Astrocyte of the cerebellum (primary cell): Measurements from ENCODE around the gene SRCAP.

Experiments used
- DNase-seq: peaks from one replicate; pipeline ENCODE4 v3.0.0-alpha.2; 2011; ENCODE audit warnings: low read depth
- H3K4me3 ChIP-seq: 2 replicates; pipeline ENCODE4 v1.5.1; 2011; ENCODE audit warnings: mild to moderate bottlenecking, low read depth, low read length, moderate library complexity
- in situ Hi-C: cut with HindIII; loops from 2 replicates; pipeline ENCODE4 v1.10.0; 2017; ENCODE audit warnings: low sequenced_read_pairs
- TF ChIP-seq, protein P1 (sequence below): IDR thresholded peaks from 2 replicates; pipeline ENCODE4 v1.5.1; 2012; ENCODE audit warnings: low read length, low read depth, moderate library complexity, mild to moderate bottlenecking; ENCODE audit errors: missing control alignments

SRCAP gene

DNA sequence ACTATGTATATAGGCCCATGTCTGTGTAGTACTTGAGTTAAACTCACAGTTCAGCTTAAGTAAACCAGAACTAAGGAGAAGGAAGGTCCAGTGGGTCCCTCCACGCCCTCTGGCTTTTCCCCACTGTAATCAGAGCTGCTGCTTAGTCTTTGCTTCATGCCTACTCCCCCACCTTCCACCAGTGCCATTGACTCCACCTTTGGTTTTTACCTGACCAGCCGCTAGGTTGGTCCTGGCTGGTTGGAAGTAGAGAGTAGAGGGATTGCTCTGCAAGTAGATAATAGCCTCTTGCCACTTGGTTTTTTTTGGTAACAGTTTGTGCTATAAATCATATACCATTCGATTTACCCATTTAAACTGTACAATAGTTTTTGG lies 26.4 kb downstream of the SRCAP start:
- in situ Hi-C loops: no loop called here
- TF ChIP-seq, protein P1, sequence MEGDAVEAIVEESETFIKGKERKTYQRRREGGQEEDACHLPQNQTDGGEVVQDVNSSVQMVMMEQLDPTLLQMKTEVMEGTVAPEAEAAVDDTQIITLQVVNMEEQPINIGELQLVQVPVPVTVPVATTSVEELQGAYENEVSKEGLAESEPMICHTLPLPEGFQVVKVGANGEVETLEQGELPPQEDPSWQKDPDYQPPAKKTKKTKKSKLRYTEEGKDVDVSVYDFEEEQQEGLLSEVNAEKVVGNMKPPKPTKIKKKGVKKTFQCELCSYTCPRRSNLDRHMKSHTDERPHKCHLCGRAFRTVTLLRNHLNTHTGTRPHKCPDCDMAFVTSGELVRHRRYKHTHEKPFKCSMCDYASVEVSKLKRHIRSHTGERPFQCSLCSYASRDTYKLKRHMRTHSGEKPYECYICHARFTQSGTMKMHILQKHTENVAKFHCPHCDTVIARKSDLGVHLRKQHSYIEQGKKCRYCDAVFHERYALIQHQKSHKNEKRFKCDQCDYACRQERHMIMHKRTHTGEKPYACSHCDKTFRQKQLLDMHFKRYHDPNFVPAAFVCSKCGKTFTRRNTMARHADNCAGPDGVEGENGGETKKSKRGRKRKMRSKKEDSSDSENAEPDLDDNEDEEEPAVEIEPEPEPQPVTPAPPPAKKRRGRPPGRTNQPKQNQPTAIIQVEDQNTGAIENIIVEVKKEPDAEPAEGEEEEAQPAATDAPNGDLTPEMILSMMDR: no peak
- DNase-seq: no peak
- no peak overlapping the region for H3K4me3 ChIP-seq

DNA sequence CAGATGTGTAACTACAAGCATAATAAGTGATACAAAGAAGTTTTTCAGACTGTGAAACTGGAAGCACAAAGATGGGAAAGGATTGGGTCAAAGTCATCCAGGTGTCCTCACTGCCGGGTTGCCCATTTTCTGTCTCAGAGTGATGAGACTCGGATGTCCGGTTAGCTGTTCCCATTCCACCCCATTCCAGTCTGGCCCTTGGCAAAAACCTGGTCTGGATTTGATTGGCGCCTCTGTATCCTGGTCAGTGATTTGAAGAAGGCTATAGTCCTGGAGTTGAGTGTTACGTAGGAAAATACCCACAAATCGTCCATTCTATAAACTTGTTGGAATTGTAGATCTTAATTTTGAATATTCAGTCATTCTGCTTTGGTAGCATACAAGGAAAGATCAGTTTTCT lies 29.4 kb downstream of the SRCAP start:
- H3K4me3 ChIP-seq: no peak overlapping the region
- no peak for DNase-seq
- in situ Hi-C loops: no loop called here
- TF ChIP-seq, protein P1: no peak

DNA sequence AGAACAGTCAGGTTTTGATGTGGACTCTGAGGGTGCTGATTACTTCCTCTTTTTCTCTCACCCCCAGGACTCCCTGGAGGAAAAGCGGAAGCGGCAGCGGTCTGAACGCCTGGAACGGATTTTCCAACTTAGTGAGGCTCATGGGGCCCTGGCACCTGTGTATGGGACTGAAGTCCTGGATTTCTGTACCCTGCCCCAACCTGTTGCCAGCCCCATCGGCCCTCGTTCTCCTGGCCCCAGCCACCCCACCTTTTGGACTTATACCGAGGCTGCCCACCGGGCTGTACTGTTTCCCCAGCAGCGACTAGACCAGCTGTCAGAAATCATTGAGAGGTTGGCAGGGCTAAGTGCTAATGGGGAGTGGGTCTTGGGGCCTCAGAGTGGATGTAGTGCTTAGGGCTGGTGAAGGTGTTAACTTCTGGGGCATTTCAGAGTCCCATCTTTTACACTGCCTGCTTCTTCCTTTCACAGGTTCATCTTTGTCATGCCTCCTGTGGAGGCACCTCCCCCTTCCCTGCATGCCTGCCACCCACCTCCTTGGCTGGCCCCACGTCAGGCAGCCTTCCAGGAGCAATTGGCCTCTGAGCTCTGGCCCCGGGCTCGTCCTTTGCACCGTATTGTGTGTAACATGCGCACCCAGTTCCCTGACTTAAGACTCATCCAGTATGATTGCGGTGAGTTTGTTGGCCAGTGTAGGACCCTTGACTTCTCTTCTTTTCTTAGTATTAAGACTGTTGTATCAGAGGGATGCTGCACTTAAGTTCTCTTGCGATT lies 30.1 kb downstream of the SRCAP start:
- in situ Hi-C loops: no loop called here
- TF ChIP-seq, protein P1: no peak
- H3K4me3 ChIP-seq: no peak overlapping the region
- DNase-seq: no peak

DNA sequence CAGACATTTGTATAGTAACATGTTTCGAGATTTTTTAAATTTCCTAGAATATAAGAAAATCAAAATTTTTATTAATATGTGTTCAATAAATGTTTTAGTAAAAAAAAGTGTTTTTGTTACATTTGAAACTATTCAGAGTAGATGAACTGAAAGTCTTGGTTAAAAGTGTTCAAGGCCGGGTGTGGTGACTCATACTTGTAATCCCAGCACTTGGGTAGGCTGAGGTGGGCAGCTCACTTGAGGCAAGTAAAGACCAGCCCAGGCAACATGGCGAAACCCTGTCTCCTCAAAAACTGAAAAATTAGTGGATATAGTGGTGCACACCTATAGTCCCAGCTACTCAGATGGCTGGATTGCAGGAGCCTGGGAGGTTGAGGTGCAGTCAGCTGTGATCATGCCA lies 32.4 kb downstream of the SRCAP start:
- in situ Hi-C loops: no loop called here

DNA sequence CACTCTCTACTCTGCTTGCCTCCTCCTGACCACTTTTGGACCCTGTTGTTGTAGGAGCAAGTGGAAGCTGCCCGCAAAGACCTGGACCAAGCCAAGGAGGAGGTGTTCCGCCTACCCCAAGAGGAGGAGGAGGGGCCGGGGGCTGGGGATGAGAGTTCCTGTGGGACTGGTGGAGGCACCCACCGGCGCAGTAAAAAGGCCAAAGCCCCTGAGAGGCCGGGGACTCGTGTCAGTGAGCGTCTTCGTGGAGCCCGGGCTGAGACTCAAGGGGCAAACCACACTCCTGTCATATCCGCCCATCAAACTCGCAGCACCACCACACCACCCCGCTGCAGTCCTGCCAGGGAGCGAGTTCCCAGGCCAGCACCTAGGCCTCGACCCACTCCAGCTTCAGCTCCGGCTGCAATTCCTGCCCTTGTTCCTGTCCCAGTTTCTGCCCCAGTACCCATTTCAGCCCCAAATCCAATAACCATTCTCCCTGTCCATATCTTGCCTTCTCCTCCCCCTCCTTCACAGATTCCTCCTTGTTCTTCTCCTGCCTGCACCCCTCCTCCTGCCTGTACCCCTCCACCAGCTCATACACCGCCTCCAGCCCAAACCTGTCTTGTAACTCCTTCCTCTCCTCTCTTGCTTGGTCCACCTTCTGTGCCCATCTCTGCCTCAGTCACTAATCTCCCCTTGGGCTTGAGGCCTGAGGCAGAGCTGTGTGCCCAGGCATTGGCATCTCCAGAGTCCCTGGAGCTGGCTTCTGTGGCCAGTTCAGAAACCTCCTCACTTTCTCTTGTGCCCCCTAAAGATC lies 38.2 kb downstream of the SRCAP start:
- TF ChIP-seq, protein P1: no peak
- H3K4me3 ChIP-seq: no peak overlapping the region
- in situ Hi-C loops: no loop called here
- no peak for DNase-seq

More for the DNA sequence above, 32.4 kb downstream of the SRCAP start:
- H3K4me3 ChIP-seq: no peak overlapping the region
- no peak for DNase-seq
- TF ChIP-seq, protein P1: no peak

DNA sequence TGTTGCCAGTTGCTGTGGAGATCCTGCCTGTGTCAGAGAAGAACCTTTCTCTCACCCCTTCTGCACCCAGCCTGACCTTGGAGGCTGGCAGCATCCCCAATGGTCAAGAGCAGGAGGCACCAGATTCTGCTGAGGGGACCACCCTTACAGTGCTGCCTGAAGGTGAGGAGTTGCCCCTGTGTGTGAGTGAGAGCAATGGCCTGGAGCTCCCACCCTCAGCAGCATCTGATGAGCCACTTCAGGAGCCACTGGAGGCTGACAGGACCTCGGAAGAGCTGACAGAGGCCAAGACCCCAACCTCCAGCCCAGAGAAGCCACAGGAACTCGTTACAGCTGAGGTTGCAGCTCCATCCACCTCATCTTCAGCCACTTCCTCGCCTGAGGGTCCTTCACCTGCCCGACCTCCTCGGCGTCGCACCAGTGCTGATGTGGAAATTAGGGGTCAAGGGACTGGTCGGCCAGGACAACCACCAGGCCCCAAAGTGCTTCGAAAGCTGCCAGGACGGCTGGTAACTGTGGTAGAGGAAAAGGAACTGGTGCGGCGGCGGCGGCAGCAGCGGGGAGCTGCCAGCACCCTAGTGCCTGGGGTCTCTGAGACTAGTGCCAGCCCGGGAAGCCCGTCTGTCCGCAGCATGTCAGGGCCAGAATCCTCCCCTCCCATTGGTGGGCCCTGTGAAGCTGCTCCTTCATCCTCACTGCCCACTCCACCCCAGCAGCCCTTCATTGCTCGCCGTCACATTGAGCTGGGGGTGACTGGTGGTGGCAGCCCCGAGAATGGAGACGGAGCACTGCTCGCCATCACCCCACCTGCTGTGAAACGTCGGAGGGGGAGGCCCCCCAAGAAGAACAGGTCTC lies 39.0 kb downstream of the SRCAP start:
- no peak overlapping the region for H3K4me3 ChIP-seq
- TF ChIP-seq, protein P1: no peak
- in situ Hi-C loops: no loop called here
- no peak for DNase-seq
